IMR-90 (cell line): Measurements from ENCODE around the gene DAPK1.

Experiments
- CTCF ChIP-seq: conservative IDR thresholded peaks from 2 replicates; pipeline ENCODE4 v1.5.1; 2012; ENCODE audit warnings: mild to moderate bottlenecking, low read depth, low read length, improper control_type of control experiment
- ELK1 ChIP-seq: fragments of 150-350 bp; IDR thresholded peaks from 2 replicates; pipeline ENCODE4 v1.6.1; 2016; ENCODE audit warnings: low read depth, mild to moderate bottlenecking, low read length, moderate library complexity, borderline replicate concordance
- POLR2A ChIP-seq: IDR thresholded peaks from 2 replicates; pipeline ENCODE4 v1.6.1; 2012; ENCODE audit warnings: mild to moderate bottlenecking, low read depth, low read length
- RCOR1 ChIP-seq: IDR thresholded peaks from 2 replicates; pipeline ENCODE4 v1.6.1; 2012; ENCODE audit warnings: mild to moderate bottlenecking, low read length, improper control_type of control experiment; ENCODE audit not compliant: insufficient replicate concordance
- SMC3 ChIP-seq: fragments of 150-350 bp; IDR thresholded peaks from 2 replicates; pipeline ENCODE4 v1.6.1; 2016; ENCODE audit warnings: low read depth, mild to moderate bottlenecking, antibody characterized with exemption, low read length, moderate library complexity
- USF2 ChIP-seq: fragments of 150-350 bp; IDR thresholded peaks from 2 replicates; pipeline ENCODE4 v1.6.1; 2017; ENCODE audit warnings: mild to moderate bottlenecking, antibody characterized with exemption, low read length, low read depth

- TF ChIP-seq POLR2A (no peak), CTCF (no peak), USF2 (no peak), SMC3 (no peak), ELK1 (no peak), RCOR1 (no peak)
Observed at GRCh38 chr9:87547671-87548081, 50.0 kb downstream of the DAPK1 start.
